Neural crest cell (in vitro differentiated cells): ENCODE measurements around the gene CD6. TPM values are rescaled to one million over a fixed set of nuclear protein-coding genes. Genes with fewer than 3 reads are reported as not detected.

Source experiments
- DNase-seq: peaks from one replicate; pipeline ENCODE4 v3.0.0; 2021; ENCODE audit warnings: low read depth, mixed read lengths, low spot score
- H3K27ac Mint-ChIP-seq: one replicate; pipeline ENCODE4 v1.8.0; 2021; ENCODE audit warnings: mild to moderate bottlenecking, mixed read lengths; ENCODE audit not compliant: unreplicated experiment
- H3K27me3 Mint-ChIP-seq: 2 replicates; pipeline ENCODE4 v1.8.0; 2021; ENCODE audit warnings: low read depth, mild to moderate bottlenecking, mixed read lengths
- H3K36me3 Mint-ChIP-seq: 2 replicates; pipeline ENCODE4 v1.8.0; 2021; ENCODE audit warnings: low read depth, mild to moderate bottlenecking, mixed read lengths
- H3K4me1 Mint-ChIP-seq: 2 replicates; pipeline ENCODE4 v1.8.0; 2021; ENCODE audit warnings: mixed read lengths
- H3K4me3 Mint-ChIP-seq: one replicate; pipeline ENCODE4 v1.8.0; 2021; ENCODE audit warnings: mild to moderate bottlenecking, mixed read lengths
- H3K9me3 Mint-ChIP-seq: 2 replicates; pipeline ENCODE4 v1.8.0; 2021; ENCODE audit warnings: mixed read lengths
- total RNA-seq: library from RNA; stranded (reverse); gene quantifications from 2 replicates; pipeline ENCODE4 v1.2.1, GENCODE V29; 2021
- TF ChIP-seq, protein P1 (sequence below): fragments of 200-600 bp; sonication (generic); conservative IDR thresholded peaks from 2 replicates; pipeline ENCODE4 v1.5.0; 2021; ENCODE audit warnings: antibody characterized with exemption, mild to moderate bottlenecking

The CD6 gene
- total RNA-seq, 1 donor from 2014 or later: 0.30 TPM

GRCh38 chr11:60939301-60939700, 32.2 kb upstream of the CD6 start:
- TF ChIP-seq, protein P1, sequence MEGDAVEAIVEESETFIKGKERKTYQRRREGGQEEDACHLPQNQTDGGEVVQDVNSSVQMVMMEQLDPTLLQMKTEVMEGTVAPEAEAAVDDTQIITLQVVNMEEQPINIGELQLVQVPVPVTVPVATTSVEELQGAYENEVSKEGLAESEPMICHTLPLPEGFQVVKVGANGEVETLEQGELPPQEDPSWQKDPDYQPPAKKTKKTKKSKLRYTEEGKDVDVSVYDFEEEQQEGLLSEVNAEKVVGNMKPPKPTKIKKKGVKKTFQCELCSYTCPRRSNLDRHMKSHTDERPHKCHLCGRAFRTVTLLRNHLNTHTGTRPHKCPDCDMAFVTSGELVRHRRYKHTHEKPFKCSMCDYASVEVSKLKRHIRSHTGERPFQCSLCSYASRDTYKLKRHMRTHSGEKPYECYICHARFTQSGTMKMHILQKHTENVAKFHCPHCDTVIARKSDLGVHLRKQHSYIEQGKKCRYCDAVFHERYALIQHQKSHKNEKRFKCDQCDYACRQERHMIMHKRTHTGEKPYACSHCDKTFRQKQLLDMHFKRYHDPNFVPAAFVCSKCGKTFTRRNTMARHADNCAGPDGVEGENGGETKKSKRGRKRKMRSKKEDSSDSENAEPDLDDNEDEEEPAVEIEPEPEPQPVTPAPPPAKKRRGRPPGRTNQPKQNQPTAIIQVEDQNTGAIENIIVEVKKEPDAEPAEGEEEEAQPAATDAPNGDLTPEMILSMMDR: no peak
- no peaks in the 10 kb centered on the region for H3K9me3 Mint-ChIP-seq
- H3K4me3 Mint-ChIP-seq: peak overlapping the region; percentile 19
- peaks cover 5% of the 10 kb centered on the region for H3K27me3 Mint-ChIP-seq
- no peak overlapping the region for H3K27ac Mint-ChIP-seq
- no peaks in the 10 kb centered on the region for H3K36me3 Mint-ChIP-seq
- DNase-seq: no peak
- peaks cover 22% of the 10 kb centered on the region for H3K4me1 Mint-ChIP-seq

- TF ChIP-seq, protein P1: no peak
Measured at GRCh38 chr11:60939855-60940254, 31.6 kb upstream of the CD6 start.

GRCh38 chr11:60941371-60942119, 29.9 kb upstream of the CD6 start:
- Mint-ChIP-seq H3K4me3 (peak overlapping the region; percentile 61), H3K9me3 (no peaks in the 10 kb centered on the region), H3K36me3 (no peaks in the 10 kb centered on the region), H3K4me1 (peaks cover 39% of the 10 kb centered on the region), H3K27me3 (peaks cover 5% of the 10 kb centered on the region), H3K27ac (peak overlapping the region; percentile 45)
- DNase-seq: no peak
- TF ChIP-seq, protein P1: no peak

More at GRCh38 chr11:60939855-60940254, 31.6 kb upstream of the CD6 start:
- peaks cover 27% of the 10 kb centered on the region for H3K4me1 Mint-ChIP-seq
- no peaks in the 10 kb centered on the region for H3K9me3 Mint-ChIP-seq
- no peaks in the 10 kb centered on the region for H3K36me3 Mint-ChIP-seq
- DNase-seq: no peak
- no peak overlapping the region for H3K27ac Mint-ChIP-seq
- peaks cover 5% of the 10 kb centered on the region for H3K27me3 Mint-ChIP-seq
- H3K4me3 Mint-ChIP-seq: no peak overlapping the region

DNA sequence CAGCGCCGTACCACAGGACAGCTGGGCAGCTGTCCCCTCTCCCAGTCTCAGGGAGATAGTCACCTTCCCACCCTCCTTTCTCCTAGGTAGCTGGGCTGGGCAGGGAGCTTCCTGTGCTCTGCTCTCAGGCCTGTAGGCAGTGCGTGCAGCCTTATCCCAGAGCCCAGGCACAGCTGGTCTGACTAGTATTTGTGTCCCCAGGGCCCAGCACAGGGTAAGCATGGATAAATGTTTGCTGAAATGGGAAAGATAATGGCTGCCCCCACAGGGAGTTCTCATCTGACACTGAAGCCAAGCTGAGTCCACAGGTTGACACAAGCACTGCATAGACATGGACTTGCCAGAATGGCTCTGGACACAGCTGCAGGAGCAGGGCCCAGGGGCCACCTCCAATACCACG, 29.3 kb upstream of the CD6 start:
- Mint-ChIP-seq H3K9me3 (no peaks in the 10 kb centered on the region), H3K27me3 (peaks cover 5% of the 10 kb centered on the region), H3K27ac (peak overlapping the region; percentile 12), H3K36me3 (no peaks in the 10 kb centered on the region), H3K4me1 (peaks cover 45% of the 10 kb centered on the region), H3K4me3 (peak overlapping the region; percentile 41)
- DNase-seq: no peak
- TF ChIP-seq, protein P1: no peak

DNA sequence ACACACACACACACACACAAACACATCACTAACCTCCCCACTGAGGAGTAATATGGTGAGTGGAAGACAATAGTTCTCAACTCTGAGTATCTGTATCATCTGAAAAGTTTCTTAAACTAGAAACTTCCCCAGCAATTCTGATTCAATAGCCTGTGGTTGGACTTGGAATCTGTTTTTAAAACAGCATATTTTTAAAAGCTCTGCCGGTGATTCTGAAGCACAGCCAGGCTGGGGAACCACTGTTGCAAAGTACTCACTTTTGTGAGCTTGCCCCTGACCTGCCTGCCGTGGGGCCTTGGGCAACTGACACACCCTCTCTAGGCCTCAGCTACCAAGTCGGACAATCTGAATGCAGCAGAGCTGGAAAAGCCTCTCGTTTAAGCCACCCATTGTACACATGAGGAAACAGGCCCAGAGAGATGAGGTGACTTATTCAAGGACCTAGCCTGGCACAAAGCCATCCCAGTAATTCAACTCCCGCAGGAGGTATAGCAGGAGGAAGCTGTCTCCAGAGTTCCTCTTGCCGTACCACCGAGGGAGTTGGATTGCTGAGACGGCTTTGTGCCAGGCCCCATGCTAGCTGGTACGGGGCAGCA, 28.4 kb upstream of the CD6 start:
- peaks cover 5% of the 10 kb centered on the region for H3K27me3 Mint-ChIP-seq
- H3K36me3 Mint-ChIP-seq: no peaks in the 10 kb centered on the region
- no peak for DNase-seq
- H3K9me3 Mint-ChIP-seq: no peaks in the 10 kb centered on the region
- H3K4me3 Mint-ChIP-seq: no peak overlapping the region
- H3K27ac Mint-ChIP-seq: peak overlapping the region; percentile 35
- TF ChIP-seq, protein P1: no peak
- peaks cover 53% of the 10 kb centered on the region for H3K4me1 Mint-ChIP-seq
